HEK293 (cell line): ENCODE data around the gene ASB5.

ENCODE experiments used
- CTCF ChIP-seq: fragments of 450-650 bp; formaldehyde crosslinking; IDR thresholded peaks from 2 replicates; pipeline ENCODE4 v1.5.1; 2016; ENCODE audit warnings: missing biosample characterization, missing genetic modification characterization
- KLF1 ChIP-seq: fragments of 450-650 bp; formaldehyde crosslinking; IDR thresholded peaks from 2 replicates; pipeline ENCODE4 v1.5.1; 2016; ENCODE audit warnings: missing biosample characterization, missing genetic modification characterization
- MYNN ChIP-seq: fragments of 450-650 bp; formaldehyde crosslinking; IDR thresholded peaks from 2 replicates; pipeline ENCODE4 v1.5.1; 2016; ENCODE audit warnings: missing biosample characterization, missing genetic modification characterization, borderline replicate concordance
- ZBTB49 ChIP-seq: fragments of 450-650 bp; formaldehyde crosslinking; IDR thresholded peaks from 2 replicates; pipeline ENCODE4 v1.5.1; 2016; ENCODE audit warnings: missing biosample characterization, missing genetic modification characterization, low read depth
- ZNF138 ChIP-seq: fragments of 450-650 bp; formaldehyde crosslinking; IDR thresholded peaks from 2 replicates; pipeline ENCODE4 v1.5.1; 2016; ENCODE audit warnings: missing biosample characterization, missing genetic modification characterization, borderline replicate concordance
- ZNF560 ChIP-seq: fragments of 450-650 bp; formaldehyde crosslinking; IDR thresholded peaks from 2 replicates; pipeline ENCODE4 v1.5.1; 2017; ENCODE audit warnings: missing biosample characterization, missing genetic modification characterization, borderline replicate concordance
- ZNF670 ChIP-seq: fragments of 450-650 bp; formaldehyde crosslinking; IDR thresholded peaks from 2 replicates; pipeline ENCODE4 v1.5.1; 2016; ENCODE audit warnings: missing biosample characterization, missing genetic modification characterization, low read depth

DNA sequence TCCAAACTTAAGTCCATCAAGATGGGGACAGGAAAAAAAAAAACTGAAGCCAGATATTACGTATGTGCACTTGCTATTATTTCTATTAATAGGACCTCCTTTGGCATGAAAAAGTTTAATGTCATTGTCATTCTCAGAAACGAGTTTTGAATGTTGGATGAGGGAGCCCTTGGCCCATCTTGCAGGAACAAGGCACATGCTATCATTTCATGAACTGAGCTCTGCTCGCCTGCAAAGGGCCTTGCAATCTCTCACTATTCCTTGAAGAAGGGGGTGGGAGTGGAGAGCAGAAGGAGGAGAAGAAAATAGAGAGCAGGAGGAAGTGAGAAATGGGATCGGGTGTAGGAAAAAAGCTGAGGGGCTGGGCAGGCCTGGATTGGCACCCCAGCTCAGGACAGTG is 39.4 kb downstream of the ASB5 start:
- TF ChIP-seq ZNF138 (tag by site-specific recombination): no peak
- TF ChIP-seq ZNF560 (tag by site-specific recombination): no peak
- no peak for TF ChIP-seq MYNN (tag by site-specific recombination)
- no peak for TF ChIP-seq CTCF
- TF ChIP-seq ZNF670 (tag by site-specific recombination): no peak
- TF ChIP-seq KLF1 (tag by site-specific recombination): no peak
- no peak for TF ChIP-seq ZBTB49 (tag by site-specific recombination)
